Gastroesophageal sphincter (tissue), 3 donors: Measurements from ENCODE around the gene PTPRN2.

Source experiments
- EP300 ChIP-seq: sonication (generic); formaldehyde crosslinking; IDR thresholded peaks from one replicate; pipeline ENCODE4 v1.6.1; 2017; ENCODE audit warnings: antibody characterized with exemption, mild to moderate bottlenecking
- POLR2A ChIP-seq, 2 donors: fragments of 450-650 bp; IDR thresholded peaks; one replicate each; pipeline ENCODE4 v1.6.1; 2017; ENCODE audit warnings: antibody characterized with exemption in 2 of 2, mild to moderate bottlenecking in 2 of 2, moderate library complexity in 1 of 2
- POLR2AphosphoS5 ChIP-seq: sonication (generic); formaldehyde crosslinking; IDR thresholded peaks from one replicate; pipeline ENCODE4 v1.6.1; 2017; ENCODE audit warnings: antibody characterized with exemption
- TF ChIP-seq, protein P1 (sequence below), 4 experiments: fragments of 200-600 bp in 2 of 4; fragments of 450-650 bp in 2 of 4; sonication (generic) in 1 of 4; IDR thresholded peaks; one replicate each; pipeline ENCODE4 v1.5.1; 2017 to 2019; ENCODE audit warnings: antibody characterized with exemption in 4 of 4, mild to moderate bottlenecking in 2 of 4, moderate library complexity in 2 of 4

- TF ChIP-seq, protein P1, sequence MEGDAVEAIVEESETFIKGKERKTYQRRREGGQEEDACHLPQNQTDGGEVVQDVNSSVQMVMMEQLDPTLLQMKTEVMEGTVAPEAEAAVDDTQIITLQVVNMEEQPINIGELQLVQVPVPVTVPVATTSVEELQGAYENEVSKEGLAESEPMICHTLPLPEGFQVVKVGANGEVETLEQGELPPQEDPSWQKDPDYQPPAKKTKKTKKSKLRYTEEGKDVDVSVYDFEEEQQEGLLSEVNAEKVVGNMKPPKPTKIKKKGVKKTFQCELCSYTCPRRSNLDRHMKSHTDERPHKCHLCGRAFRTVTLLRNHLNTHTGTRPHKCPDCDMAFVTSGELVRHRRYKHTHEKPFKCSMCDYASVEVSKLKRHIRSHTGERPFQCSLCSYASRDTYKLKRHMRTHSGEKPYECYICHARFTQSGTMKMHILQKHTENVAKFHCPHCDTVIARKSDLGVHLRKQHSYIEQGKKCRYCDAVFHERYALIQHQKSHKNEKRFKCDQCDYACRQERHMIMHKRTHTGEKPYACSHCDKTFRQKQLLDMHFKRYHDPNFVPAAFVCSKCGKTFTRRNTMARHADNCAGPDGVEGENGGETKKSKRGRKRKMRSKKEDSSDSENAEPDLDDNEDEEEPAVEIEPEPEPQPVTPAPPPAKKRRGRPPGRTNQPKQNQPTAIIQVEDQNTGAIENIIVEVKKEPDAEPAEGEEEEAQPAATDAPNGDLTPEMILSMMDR (IDR thresholded peaks at IDR 0.05): no peak
- TF ChIP-seq EP300 (no peak), POLR2A (IDR thresholded peaks at IDR 0.05) (no peak), POLR2AphosphoS5 (no peak)
These were observed 400.0 kb downstream of the PTPRN2 start for GRCh38 chr7:158187694-158187994.
